T follicular helper cell (primary cell): ENCODE data around the gene COL4A2.
"Not testable (repeated sequence)": the region's sequence is repeated elsewhere in the genome, so short reads cannot be mapped to it uniquely, and the experiment has no call there.

Experiments
- DNase-seq: peaks from one replicate; pipeline ENCODE4 v3.0.0-alpha.2; 2020; ENCODE audit warnings: low read depth

The COL4A2 gene

GRCh38 chr13:110496281-110496680, 189.2 kb downstream of the COL4A2 start:
- no peak for DNase-seq

DNA sequence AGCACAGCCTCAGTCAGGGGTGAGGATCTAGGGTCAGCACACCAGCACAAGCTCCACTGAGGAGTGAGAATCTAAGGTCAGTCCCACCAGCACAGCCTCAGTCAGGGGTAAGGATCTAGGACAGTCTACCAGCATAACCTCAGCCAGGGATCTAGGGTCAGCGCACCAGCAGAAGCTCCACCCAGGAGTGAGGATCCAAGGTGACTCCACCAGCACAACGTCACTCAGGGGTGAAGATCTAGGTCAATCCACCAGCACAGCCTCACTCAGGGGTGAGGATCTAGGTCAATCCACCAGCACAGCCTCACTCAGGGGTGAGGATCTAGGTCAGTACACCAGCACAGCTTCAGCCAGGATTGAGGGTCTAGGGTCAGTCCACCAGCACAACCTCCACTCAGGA, 189.9 kb downstream of the COL4A2 start:
- DNase-seq, result no peak

DNA sequence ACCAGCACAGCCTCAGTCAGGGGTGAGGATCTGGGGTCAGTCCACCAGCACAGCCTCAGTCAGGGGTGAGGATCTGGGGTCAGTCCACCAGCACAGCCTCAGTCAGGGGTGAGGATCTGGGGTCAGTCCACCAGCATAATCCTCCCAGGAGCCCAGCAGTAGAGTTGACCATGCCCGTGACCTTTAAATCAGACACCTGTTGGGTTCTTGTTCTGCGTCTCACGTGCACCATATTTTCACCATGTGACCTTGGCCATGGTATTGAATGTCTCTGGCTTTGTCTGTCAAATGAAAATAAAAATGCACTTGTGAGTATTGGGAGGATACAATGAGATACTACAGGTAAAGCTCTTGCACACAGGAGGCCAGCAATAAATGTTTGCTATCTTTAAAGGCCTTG, 190.8 kb downstream of the COL4A2 start:
- DNase-seq, result not testable (repeated sequence)

DNA sequence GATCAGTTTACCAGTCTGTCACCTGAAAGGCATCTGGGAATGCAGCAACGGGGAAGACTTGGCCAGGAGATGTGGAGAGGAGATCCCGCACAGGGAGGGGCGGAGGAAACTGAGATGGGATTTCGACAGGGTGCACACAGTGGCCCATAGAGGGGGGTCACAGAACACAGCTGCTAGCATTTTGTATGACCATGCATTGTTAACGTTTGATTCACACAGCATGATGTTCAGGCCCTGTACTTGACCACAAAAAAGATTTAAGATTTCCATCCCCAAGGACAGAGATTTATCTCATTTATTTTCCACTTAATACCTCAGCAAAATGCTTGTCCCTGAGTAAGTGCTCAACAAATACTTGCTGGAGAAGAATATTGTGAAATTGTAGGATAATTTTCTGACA, 191.2 kb downstream of the COL4A2 start:
- no peak for DNase-seq

DNA sequence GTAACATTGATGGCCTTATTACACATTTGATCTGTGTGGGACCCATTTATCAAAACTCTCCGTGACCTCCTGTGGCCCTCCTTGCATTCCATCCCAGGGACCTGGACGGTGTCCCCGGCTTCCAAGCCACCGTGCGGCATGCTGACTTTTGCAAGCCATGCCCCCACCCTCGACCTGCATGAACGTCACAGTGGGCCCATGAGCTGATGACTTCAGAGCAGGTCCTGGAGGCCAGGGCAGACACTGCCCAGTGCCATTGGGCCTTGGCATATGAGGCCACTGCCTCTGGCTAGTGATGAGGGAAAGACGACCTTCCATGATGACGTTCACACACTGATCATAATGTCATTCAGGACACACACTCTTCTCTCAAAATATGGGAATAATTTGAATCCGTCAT, 191.7 kb downstream of the COL4A2 start:
- DNase-seq, result no peak

DNA sequence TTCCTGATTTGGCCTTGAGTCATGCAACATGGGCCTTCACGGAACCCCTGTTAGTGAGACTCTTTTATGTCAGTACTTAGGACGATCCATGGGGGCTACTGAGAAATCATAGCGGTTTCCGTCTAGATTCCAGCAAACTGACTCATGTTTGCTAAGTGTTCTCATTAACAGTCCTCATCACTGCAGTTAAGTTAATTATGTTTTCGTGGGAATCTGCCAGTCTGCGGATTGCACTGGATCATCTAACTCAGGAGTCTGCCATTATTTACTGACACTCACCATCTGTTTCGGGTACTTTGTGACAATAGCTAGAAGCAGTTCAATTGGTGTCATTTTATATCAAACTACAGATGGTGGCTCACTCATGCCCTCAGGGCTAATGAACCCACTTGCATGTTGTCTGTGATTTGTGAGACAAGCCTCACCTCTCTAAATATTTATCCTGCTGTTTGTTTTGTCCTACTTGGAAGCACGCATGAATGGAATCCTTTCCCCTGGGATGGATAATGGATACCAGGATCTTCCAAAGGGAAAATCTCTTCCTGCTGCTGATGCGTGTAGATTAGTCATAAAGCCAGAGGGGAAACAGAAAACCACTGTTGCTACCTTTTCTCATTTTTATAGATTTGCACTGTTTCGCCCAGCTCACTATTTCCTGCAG, 192.7 kb downstream of the COL4A2 start:
- no peak for DNase-seq

GRCh38 chr13:110500341-110500740, 193.3 kb downstream of the COL4A2 start:
- DNase-seq, result no peak

- DNase-seq, result no peak
Observed at GRCh38 chr13:110501188-110501587, 194.1 kb downstream of the COL4A2 start.

GRCh38 chr13:110503037-110503901, 196.2 kb downstream of the COL4A2 start:
- no peak for DNase-seq

- DNase-seq, result no peak
Observed at GRCh38 chr13:110503979-110504499, 197.0 kb downstream of the COL4A2 start.

GRCh38 chr13:110505594-110505993, 198.5 kb downstream of the COL4A2 start:
- no peak for DNase-seq

DNA sequence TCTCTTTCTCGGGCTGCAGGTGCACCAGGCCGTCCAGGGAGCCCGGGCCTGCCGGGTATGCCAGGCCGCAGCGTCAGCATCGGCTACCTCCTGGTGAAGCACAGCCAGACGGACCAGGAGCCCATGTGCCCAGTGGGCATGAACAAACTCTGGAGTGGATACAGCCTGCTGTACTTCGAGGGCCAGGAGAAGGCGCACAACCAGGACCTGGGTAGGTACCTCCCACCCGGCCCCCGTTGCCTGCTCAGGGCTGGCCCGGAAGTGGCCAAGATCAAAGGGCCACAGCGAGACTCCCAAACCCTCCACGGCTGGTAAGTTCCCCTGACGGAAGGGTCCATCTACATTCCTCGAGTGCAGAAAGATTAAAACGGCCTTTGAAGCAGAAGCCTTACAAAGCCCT, 199.3 kb downstream of the COL4A2 start:
- DNase-seq, result no peak

DNA sequence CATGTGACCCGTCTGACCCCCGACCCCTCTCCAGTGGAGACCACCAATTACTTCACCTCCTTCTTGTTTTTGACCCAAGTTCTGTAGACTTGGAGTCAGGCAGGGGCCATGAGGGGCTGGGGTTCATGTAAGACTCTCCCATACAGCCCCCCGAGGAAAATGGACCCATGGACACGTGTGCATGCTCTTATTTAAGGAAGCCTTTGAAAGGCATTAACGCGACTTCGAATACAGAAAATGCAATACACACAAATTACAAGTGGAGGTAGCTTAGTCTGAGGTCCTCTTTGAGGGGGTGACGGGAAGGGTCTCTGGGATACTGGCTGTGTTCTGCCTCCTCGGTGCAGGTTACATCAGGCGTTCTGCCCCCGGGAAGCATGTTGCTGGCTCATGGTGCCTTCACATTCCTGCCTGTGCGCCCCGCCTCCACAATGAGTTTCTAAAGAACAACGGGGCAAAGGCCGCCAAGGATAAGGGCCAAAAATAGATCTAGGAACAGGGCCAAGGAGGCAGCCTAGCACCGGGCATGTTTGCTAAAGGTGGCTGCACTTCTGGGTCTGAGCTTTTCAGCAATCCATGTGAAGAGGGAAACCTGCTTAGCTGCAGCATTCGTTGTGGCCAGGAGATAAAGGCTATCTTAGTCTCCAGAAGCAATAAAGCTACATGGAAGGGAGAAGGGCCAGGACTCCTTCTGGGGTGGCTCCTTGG, 199.9 kb downstream of the COL4A2 start:
- no peak for DNase-seq

- no peak for DNase-seq
Observed at GRCh38 chr13:110507678-110508381, 200.7 kb downstream of the COL4A2 start.

DNA sequence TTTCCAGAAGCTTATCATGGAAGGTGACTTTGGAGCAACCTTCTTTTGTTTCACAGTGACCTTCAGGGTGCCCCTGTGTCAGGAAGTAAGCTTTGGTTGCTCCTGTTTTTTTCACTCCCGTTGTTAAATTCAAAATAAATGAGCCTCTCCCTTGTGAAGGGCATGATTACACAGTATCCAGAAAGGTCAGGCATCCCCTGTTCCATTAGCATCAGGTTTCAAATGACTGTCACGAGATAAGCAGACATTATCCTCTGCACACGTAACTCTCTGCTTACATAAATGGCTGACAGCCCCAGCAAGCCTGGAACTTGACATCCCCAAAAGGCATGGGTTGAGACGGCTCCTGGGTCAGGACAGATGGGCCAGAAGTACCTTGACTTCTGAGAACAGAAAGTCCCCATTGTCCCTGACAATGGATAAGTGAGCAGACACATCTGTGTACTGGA, 202.4 kb downstream of the COL4A2 start:
- DNase-seq, result no peak

GRCh38 chr13:110509971-110510786, 203.1 kb downstream of the COL4A2 start:
- no peak for DNase-seq

DNA sequence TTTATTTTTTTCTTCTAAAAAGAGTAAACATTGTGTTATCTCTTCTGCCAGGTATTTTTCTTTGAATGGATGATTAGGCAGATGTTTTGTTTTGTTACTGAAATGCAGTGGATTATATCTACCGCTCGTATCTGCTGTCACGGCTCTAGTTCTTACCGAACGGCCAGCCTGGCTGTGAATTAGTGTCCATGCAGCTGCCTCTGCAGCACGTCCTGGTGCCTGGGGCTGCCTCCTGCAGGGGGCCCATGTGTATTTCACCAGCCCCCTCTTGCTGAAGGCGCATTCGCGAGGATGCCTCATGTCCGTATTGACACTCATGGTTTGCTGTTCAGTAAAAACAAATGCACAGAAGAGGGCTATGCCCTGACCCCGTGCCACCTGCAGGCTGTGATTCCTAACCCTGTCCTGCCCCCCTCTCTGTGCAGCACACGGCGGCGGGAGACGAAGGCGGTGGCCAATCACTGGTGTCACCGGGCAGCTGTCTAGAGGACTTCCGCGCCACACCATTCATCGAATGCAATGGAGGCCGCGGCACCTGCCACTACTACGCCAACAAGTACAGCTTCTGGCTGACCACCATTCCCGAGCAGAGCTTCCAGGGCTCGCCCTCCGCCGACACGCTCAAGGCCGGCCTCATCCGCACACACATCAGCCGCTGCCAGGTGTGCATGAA, 204.6 kb downstream of the COL4A2 start:
- no peak for DNase-seq

DNA sequence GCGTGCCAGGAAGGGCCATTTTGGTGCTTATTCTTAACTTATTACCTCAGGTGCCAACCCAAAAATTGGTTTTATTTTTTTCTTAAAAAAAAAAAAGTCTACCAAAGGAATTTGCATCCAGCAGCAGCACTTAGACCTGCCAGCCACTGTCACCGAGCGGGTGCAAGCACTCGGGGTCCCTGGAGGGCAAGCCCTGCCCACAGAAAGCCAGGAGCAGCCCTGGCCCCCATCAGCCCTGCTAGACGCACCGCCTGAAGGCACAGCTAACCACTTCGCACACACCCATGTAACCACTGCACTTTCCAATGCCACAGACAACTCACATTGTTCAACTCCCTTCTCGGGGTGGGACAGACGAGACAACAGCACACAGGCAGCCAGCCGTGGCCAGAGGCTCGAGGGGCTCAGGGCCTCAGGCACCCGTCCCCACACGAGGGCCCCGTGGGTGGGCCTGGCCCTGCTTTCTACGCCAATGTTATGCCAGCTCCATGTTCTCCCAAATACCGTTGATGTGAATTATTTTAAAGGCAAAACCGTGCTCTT, 205.2 kb downstream of the COL4A2 start:
- no peak for DNase-seq

DNA sequence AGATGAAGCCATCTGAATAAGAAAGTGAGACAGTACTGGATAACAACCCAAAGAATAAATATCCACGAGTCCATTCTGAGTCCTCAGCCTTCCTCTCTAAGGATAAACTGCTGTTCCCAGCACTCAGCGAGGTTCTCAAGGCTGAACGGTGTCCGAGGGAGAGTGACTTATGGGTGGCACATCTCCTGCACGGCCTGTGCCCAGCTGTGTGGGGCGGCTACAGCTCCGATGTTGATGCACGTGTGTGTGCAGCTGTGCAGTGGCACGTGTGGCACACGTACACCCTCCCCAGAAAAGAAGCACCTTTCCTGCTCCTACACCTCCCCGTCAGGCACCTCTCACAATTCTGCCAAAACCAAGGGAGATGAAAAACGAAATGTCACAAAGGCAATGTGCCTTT, 209.4 kb downstream of the COL4A2 start:
- DNase-seq, result no peak
